Measurements from ENCODE around the gene UNC45B. TPM values are rescaled to one million over a fixed set of nuclear protein-coding genes. Genes with fewer than 3 reads are reported as not detected.

Gene UNC45B
- polyA plus RNA-seq, 1 donor (not counting 4 experiments of a cell fraction or from before 2014, with no cell fraction given): 0.03 TPM

GRCh38 chr17:35129973-35130351 is 17.7 kb upstream of the UNC45B start:
- dilution Hi-C loops (cut with MboI; ENCODE audit: extremely low pct_ligation_motif_present, low sequenced_read_pairs): no loop called here
- Histone ChIP-seq H3K9me1 (ENCODE audit: control insufficient read depth, extremely low read depth, insufficient read depth, low read length) (peaks cover 2% of the 10 kb centered on the region), H3K9me3 (ENCODE audit: control insufficient read depth, low read depth, low read length) (no peaks in the 10 kb centered on the region), H2AFZ (ENCODE audit: control insufficient read depth, low read length) (no peak overlapping the region), H3K4me1 (ENCODE audit: control insufficient read depth, extremely low read depth, insufficient read depth, low read length) (no peaks in the 10 kb centered on the region), H4K20me1 (ENCODE audit: control insufficient read depth, extremely low read depth, insufficient read depth, low read length) (no peaks in the 10 kb centered on the region), H3K4me3 (ENCODE audit: control insufficient read depth in 2 of 3, extremely low read depth in 1 of 3, insufficient read depth in 2 of 3, low read depth in 1 of 3, low read length in 3 of 3) (no peak overlapping the region), H3K79me2 (ENCODE audit: control insufficient read depth, insufficient read depth, low read length) (no peaks in the 10 kb centered on the region), H3K27me3 (ENCODE audit: control insufficient read depth, extremely low read depth, insufficient read depth, low read length) (no peaks in the 10 kb centered on the region), H3K36me3 (ENCODE audit: control insufficient read depth in 2 of 2, extremely low read depth in 1 of 2, insufficient read depth in 2 of 2, low read length in 2 of 2) (peaks cover 8 to 32% of the 10 kb centered on the region in 2 experiments), H3K4me2 (ENCODE audit: control insufficient read depth, extremely low read depth, insufficient read depth, low read depth, low read length) (no peak overlapping the region), H3K27ac (ENCODE audit: control insufficient read depth, insufficient read depth, low read length) (no peak overlapping the region), H3K9ac (ENCODE audit: control insufficient read depth, extremely low read depth, insufficient read depth, low read length) (no peak overlapping the region)
- no peak for DNase-seq (ENCODE audit: low read depth, low spot score)
- no peak for FAIRE-seq
- TF ChIP-seq CTCF (optimal IDR thresholded peaks at IDR 0.05 in 1 of 3, IDR thresholded peaks at IDR 0.05 in 1 of 3, conservative IDR thresholded peaks at IDR 0.05 in 1 of 3; ENCODE audit: extremely low read depth in 1 of 3, insufficient read depth in 2 of 3, low read length in 3 of 3) (no peak), EZH2 (IDR thresholded peaks at IDR 0.05; ENCODE audit: low read length) (no peak)

- Histone ChIP-seq H3K9ac (ENCODE audit: control insufficient read depth, extremely low read depth, insufficient read depth, low read length) (no peak overlapping the region), H3K9me3 (ENCODE audit: control insufficient read depth, low read depth, low read length) (no peaks in the 10 kb centered on the region), H2AFZ (ENCODE audit: control insufficient read depth, low read length) (no peak overlapping the region), H3K79me2 (ENCODE audit: control insufficient read depth, insufficient read depth, low read length) (no peaks in the 10 kb centered on the region), H4K20me1 (ENCODE audit: control insufficient read depth, extremely low read depth, insufficient read depth, low read length) (no peaks in the 10 kb centered on the region), H3K27ac (ENCODE audit: control insufficient read depth, insufficient read depth, low read length) (no peak overlapping the region), H3K4me3 (ENCODE audit: control insufficient read depth in 2 of 3, extremely low read depth in 1 of 3, insufficient read depth in 2 of 3, low read depth in 1 of 3, low read length in 3 of 3) (no peak overlapping the region), H3K27me3 (ENCODE audit: control insufficient read depth, extremely low read depth, insufficient read depth, low read length) (no peaks in the 10 kb centered on the region), H3K36me3 (ENCODE audit: control insufficient read depth in 2 of 2, extremely low read depth in 1 of 2, insufficient read depth in 2 of 2, low read length in 2 of 2) (peaks cover 13 to 36% of the 10 kb centered on the region in 2 experiments), H3K4me1 (ENCODE audit: control insufficient read depth, extremely low read depth, insufficient read depth, low read length) (no peaks in the 10 kb centered on the region), H3K4me2 (ENCODE audit: control insufficient read depth, extremely low read depth, insufficient read depth, low read depth, low read length) (no peak overlapping the region), H3K9me1 (ENCODE audit: control insufficient read depth, extremely low read depth, insufficient read depth, low read length) (peaks cover 2% of the 10 kb centered on the region)
- no peak for FAIRE-seq
- DNase-seq (ENCODE audit: low read depth, low spot score): no peak
- dilution Hi-C loops (cut with MboI; ENCODE audit: extremely low pct_ligation_motif_present, low sequenced_read_pairs): no loop called here
- TF ChIP-seq CTCF (optimal IDR thresholded peaks at IDR 0.05 in 1 of 3, IDR thresholded peaks at IDR 0.05 in 1 of 3, conservative IDR thresholded peaks at IDR 0.05 in 1 of 3; ENCODE audit: extremely low read depth in 1 of 3, insufficient read depth in 2 of 3, low read length in 3 of 3) (no peak), EZH2 (IDR thresholded peaks at IDR 0.05; ENCODE audit: low read length) (no peak)
Observed at GRCh38 chr17:35130392-35130791, 17.2 kb upstream of the UNC45B start.
